ENCODE data around the gene FGF5. TPM values are rescaled to one million over a fixed set of nuclear protein-coding genes. Genes with fewer than 3 reads are reported as not detected.

The FGF5 gene
- total and polyA plus RNA-seq, 2 experiments from 2014 or later = 15.5 to 59.9 TPM

- Histone ChIP-seq H3K4me1 (ENCODE audit: insufficient read depth) (peaks cover 65% of the 10 kb centered on the region), H3K79me2 (ENCODE audit: insufficient read depth) (peaks cover 98% of the 10 kb centered on the region), H3F3A (ENCODE audit: insufficient read depth) (peaks cover 34% of the 10 kb centered on the region; the same call in 1 of the 2 replicates), H3K27ac (0 out of 2 replicates have a peak overlapping the region, but pooled peaks have one; percentile 8), H3K4me2 (ENCODE audit: unreplicated experiment) (peak overlapping the region; percentile 99), H3K9me3 (ENCODE audit: low read depth) (no peaks in the 10 kb centered on the region), H3K9me2 (ENCODE audit: insufficient read depth) (no peaks in the 10 kb centered on the region), H3K9ac (peak overlapping the region; percentile 99), H2AFZ (no peak overlapping the region), H3K27me3 (replicated peaks; ENCODE audit: insufficient read depth) (no peaks in the 10 kb centered on the region), H3K36me3 (ENCODE audit: low read depth) (peaks cover 16% of the 10 kb centered on the region; the same call in 1 of the 2 replicates), H4K20me1 (ENCODE audit: insufficient read depth) (no peaks in the 10 kb centered on the region), H3K4me3 (peak overlapping the region; percentile 99)
- DNase-seq = no peak
- in situ Hi-C loops (cut with MboI) = no loop called here
- TF ChIP-seq EZH2 (IDR thresholded peaks at IDR 0.05; ENCODE audit: insufficient read depth, poor library complexity, severe bottlenecking) (no peak), EZH2phosphoT487 (IDR thresholded peaks at IDR 0.05; ENCODE audit: insufficient read depth, low read depth) (no peak)
- 71 to 73% methylated on average over 2 of the region's 2 CpGs for WGBS, 2 experiments (ENCODE audit: low coverage in 1 of 2, low lambda C conversion rate in 2 of 2, missing lambda C conversion rate in 2 of 2)
These were observed 3.9 kb downstream of the FGF5 start for GRCh38 chr4:80270321-80270720.

- H3K4me3 ChIP-seq = peak overlapping the region; percentile 99
- H3K9me3 ChIP-seq (ENCODE audit: low read depth) = no peaks in the 10 kb centered on the region
- H3K4me2 ChIP-seq (ENCODE audit: unreplicated experiment) = peak overlapping the region; percentile 99
- 0 out of 2 replicates have a peak overlapping the region, but pooled peaks have one; percentile 12 for H3K27ac ChIP-seq
- H3K9me2 ChIP-seq (ENCODE audit: insufficient read depth) = no peaks in the 10 kb centered on the region
- no peaks in the 10 kb centered on the region for H3K27me3 ChIP-seq (replicated peaks; ENCODE audit: insufficient read depth)
- H3K9ac ChIP-seq = no peak overlapping the region; the same call in 1 of the 2 replicates
- no peak overlapping the region for H2AFZ ChIP-seq
- 98 to 100% methylated on average over 1 of the region's 1 CpG for WGBS, 2 experiments (ENCODE audit: low coverage in 1 of 2, low lambda C conversion rate in 2 of 2, missing lambda C conversion rate in 2 of 2)
- H3F3A ChIP-seq (ENCODE audit: insufficient read depth) = peaks cover 32% of the 10 kb centered on the region; the same call in 1 of the 2 replicates
- TF ChIP-seq EZH2phosphoT487 (IDR thresholded peaks at IDR 0.05; ENCODE audit: insufficient read depth, low read depth) = no peak
- DNase-seq = no peak
- H3K79me2 ChIP-seq (ENCODE audit: insufficient read depth) = peaks cover 98% of the 10 kb centered on the region
- in situ Hi-C loops (cut with MboI) = no loop called here
- H3K36me3 ChIP-seq (ENCODE audit: low read depth) = peaks cover 22% of the 10 kb centered on the region; the same call in 1 of the 2 replicates
- peaks cover 69% of the 10 kb centered on the region for H3K4me1 ChIP-seq (ENCODE audit: insufficient read depth)
- H4K20me1 ChIP-seq (ENCODE audit: insufficient read depth) = no peaks in the 10 kb centered on the region
These were observed 4.4 kb downstream of the FGF5 start for GRCh38 chr4:80270868-80271267.

- Histone ChIP-seq H4K20me1 (ENCODE audit: insufficient read depth) (no peaks in the 10 kb centered on the region), H3K27ac (peak overlapping the region; percentile 12; the same call in 1 of the 2 replicates), H3K79me2 (ENCODE audit: insufficient read depth) (peaks cover 100% of the 10 kb centered on the region), H3K4me3 (peak overlapping the region; percentile 99), H3K4me2 (ENCODE audit: unreplicated experiment) (peak overlapping the region; percentile 99), H2AFZ (no peak overlapping the region), H3K9ac (peak overlapping the region; percentile 6), H3K9me2 (ENCODE audit: insufficient read depth) (no peaks in the 10 kb centered on the region), H3K36me3 (ENCODE audit: low read depth) (peaks cover 24% of the 10 kb centered on the region; the same call in 1 of the 2 replicates), H3K27me3 (replicated peaks; ENCODE audit: insufficient read depth) (no peaks in the 10 kb centered on the region), H3F3A (ENCODE audit: insufficient read depth) (peaks cover 30% of the 10 kb centered on the region; the same call in 1 of the 2 replicates), H3K9me3 (ENCODE audit: low read depth) (no peaks in the 10 kb centered on the region), H3K4me1 (ENCODE audit: insufficient read depth) (peaks cover 71% of the 10 kb centered on the region)
- DNase-seq = peak; percentile 47
- TF ChIP-seq EZH2phosphoT487 (IDR thresholded peaks at IDR 0.05; ENCODE audit: insufficient read depth, low read depth) = no peak
- TF ChIP-seq EZH2 (IDR thresholded peaks at IDR 0.05; ENCODE audit: insufficient read depth, poor library complexity, severe bottlenecking) = no peak
- WGBS, 2 experiments (ENCODE audit: low coverage in 1 of 2, low lambda C conversion rate in 2 of 2, missing lambda C conversion rate in 2 of 2) = 47 to 59% methylated on average over 3 of the region's 3 CpGs
- in situ Hi-C loops (cut with MboI) = no loop called here
These were observed 5.3 kb downstream of the FGF5 start for GRCh38 chr4:80271801-80272200.

GRCh38 chr4:80276931-80277330 lies 10.5 kb downstream of the FGF5 start:
- Histone ChIP-seq H3K4me3 (no peak overlapping the region), H3K9me2 (ENCODE audit: insufficient read depth) (no peaks in the 10 kb centered on the region), H3K79me2 (ENCODE audit: insufficient read depth) (peaks cover 100% of the 10 kb centered on the region), H3K4me1 (ENCODE audit: insufficient read depth) (peaks cover 61% of the 10 kb centered on the region), H3K27me3 (replicated peaks; ENCODE audit: insufficient read depth) (no peaks in the 10 kb centered on the region), H3F3A (ENCODE audit: insufficient read depth) (peaks cover 31% of the 10 kb centered on the region), H3K27ac (0 out of 2 replicates have a peak overlapping the region, but pooled peaks have one; percentile 2), H3K36me3 (ENCODE audit: low read depth) (peaks cover 58% of the 10 kb centered on the region), H3K9me3 (ENCODE audit: low read depth) (no peaks in the 10 kb centered on the region), H2AFZ (no peak overlapping the region), H3K4me2 (ENCODE audit: unreplicated experiment) (no peak overlapping the region), H4K20me1 (ENCODE audit: insufficient read depth) (no peaks in the 10 kb centered on the region), H3K9ac (no peak overlapping the region)
- TF ChIP-seq EZH2 (IDR thresholded peaks at IDR 0.05; ENCODE audit: insufficient read depth, poor library complexity, severe bottlenecking) (no peak), EZH2phosphoT487 (IDR thresholded peaks at IDR 0.05; ENCODE audit: insufficient read depth, low read depth) (no peak)
- no peak for DNase-seq
- in situ Hi-C loops (cut with MboI) = no loop called here
